Pancreas (tissue), 10 donors: Measurements from ENCODE around the gene RETNLB. TPM values are rescaled to one million over a fixed set of nuclear protein-coding genes. Genes with fewer than 3 reads are reported as not detected.

Source experiments
- ATAC-seq, 4 donors: fragments of 200-7000 bp; cut with Tn5 transposase; one replicate each; pipeline versions ENCODE4 v1.8.0 to v1.9.1; 2020; ENCODE audit warnings: mild to moderate bottlenecking in 4 of 4, moderate library complexity in 4 of 4
- DNase-seq, 6 donors: peaks; one replicate each; pipeline ENCODE4 v3.0.0-alpha.2; 2020
- FAIRE-seq: peaks from 2 replicates; lab custom pipeline; 2012; peaks lifted over from hg19 to GRCh38; lab: Jason Lieb, UNC
- H3K27ac ChIP-seq, 4 donors: fragments of 200-600 bp; sonication (generic); 1 replicate in 3 of 4; 2 replicates in 1 of 4; pipeline versions ENCODE4 v1.5.0 to v1.8.0; 2020
- H3K27me3 ChIP-seq, 4 donors: fragments of 200-600 bp; one replicate each; pipeline ENCODE4 v1.8.0; 2021
- H3K36me3 ChIP-seq, 3 donors: fragments of 200-600 bp; sonication (generic) in 1 of 3; one replicate each; pipeline versions ENCODE4 v1.5.0 to v1.8.0; 2020 to 2021
- H3K4me1 ChIP-seq, 3 donors: fragments of 200-600 bp; one replicate each; pipeline ENCODE4 v1.8.0; 2021
- H3K4me3 ChIP-seq, 4 donors: fragments of 200-600 bp; sonication (generic) in 2 of 4; one replicate each; pipeline versions ENCODE4 v1.5.0 to v1.8.0; 2020 to 2021
- H3K9me3 ChIP-seq, 4 donors: fragments of 200-600 bp; one replicate each; pipeline ENCODE4 v1.8.0; 2021
- CTCF ChIP-seq, 4 donors: fragments of 200-600 bp; sonication (generic) in 3 of 4; IDR thresholded peaks; one replicate each; pipeline versions ENCODE4 v1.5.0 to v1.8.0; 2021; ENCODE audit warnings: antibody characterized with exemption in 4 of 4
- WGBS, 2 donors: extraction: QIAGEN DNeasy Blood & Tissue Kit; methylation state at CpG; one replicate each; pipeline ENCODE4 v1.1.7; 2013; 5-methylcytosine and 5-hydroxymethylcytosine counted together
- intact Hi-C, 3 donors: fragments of 100-400 bp; cut with DNase I; formaldehyde crosslinking; loops; one replicate each; pipeline versions ENCODE4 v1.11.1 to v1.14.2; 2022
- polyA plus RNA-seq, 2 donors: library from polyadenylated mRNA; stranded (reverse); fragments of 200-250 nt; gene quantifications; one replicate each; pipeline ENCODE4 v1.2.3, GENCODE V29; 2013
- total RNA-seq, 6 donors: library from RNA; stranded (reverse); fragmentation: NEBNext Ultra II Directional in 4 of 6; extraction: Animal tissue kit (Norgen Biotek cat#: 25700) in 4 of 6; gene quantifications; one replicate each; pipeline versions ENCODE4 v1.2.1 to v1.2.4, GENCODE V29; 2021 to 2023
- donor health status: healthy with polysubstance abuse.
- donor health status: DM: no; HTN: no; CAD: no; lungs with moderate emphysema.
- donor health status: DM: no; HTN: no; CAD: no.
- donor health status: control.
- donor health status: control.
- donor health status: Bipolar disorder and iron deficiency.
- donor health status: DM: yes; HTN: yes; CAD: no.
- donor health status: DM: no; HTN: no; CAD: no.
- donor health status: DM: no; HTN: no; CAD: no.
- donor health status: DM: yes; HTN: yes; CAD: no.

Gene RETNLB
- total and polyA plus RNA-seq, 8 donors: not detected

GRCh38 chr3:108724101-108724500 lies 33.1 kb downstream of the RETNLB start:
- FAIRE-seq (no peak), DNase-seq (no peak), ATAC-seq (no peak)
- no peak overlapping the region for H3K4me3 ChIP-seq
- H3K9me3 ChIP-seq: no peaks in the 10 kb centered on the region
- no peaks in the 10 kb centered on the region for H3K36me3 ChIP-seq
- no peaks in the 10 kb centered on the region for H3K4me1 ChIP-seq
- no peaks in the 10 kb centered on the region for H3K27me3 ChIP-seq
- no peak for TF ChIP-seq CTCF (IDR thresholded peaks at IDR 0.05)
- 83 to 87% methylated on average over 4 of the region's 4 CpGs for WGBS, 2 donors
- intact Hi-C loops: no loop called here
- no peak overlapping the region for H3K27ac ChIP-seq

- H3K36me3 ChIP-seq: no peaks in the 10 kb centered on the region
- no peaks in the 10 kb centered on the region for H3K9me3 ChIP-seq
- no peak overlapping the region for H3K27ac ChIP-seq
- FAIRE-seq (no peak), ATAC-seq (no peak), DNase-seq (no peak)
- no peaks in the 10 kb centered on the region for H3K27me3 ChIP-seq
- intact Hi-C loops: no loop called here
- no peaks in the 10 kb centered on the region for H3K4me1 ChIP-seq
- TF ChIP-seq CTCF (IDR thresholded peaks at IDR 0.05): no peak
- WGBS, 2 donors: 97 to 100% methylated on average over 1 of the region's 1 CpG
- H3K4me3 ChIP-seq: no peak overlapping the region
Observed at GRCh38 chr3:108722724-108723123, 34.5 kb downstream of the RETNLB start.

GRCh38 chr3:108719178-108719806 lies 37.9 kb downstream of the RETNLB start:
- Histone ChIP-seq H3K4me1 (no peaks in the 10 kb centered on the region), H3K9me3 (no peaks in the 10 kb centered on the region), H3K4me3 (no peak overlapping the region), H3K27me3 (no peaks in the 10 kb centered on the region), H3K36me3 (no peaks in the 10 kb centered on the region), H3K27ac (no peak overlapping the region)
- ATAC-seq (no peak), DNase-seq (no peak), FAIRE-seq (no peak)
- intact Hi-C loops: no loop called here
- WGBS, 2 donors: 37 to 43% methylated on average over 2 of the region's 2 CpGs
- TF ChIP-seq CTCF (IDR thresholded peaks at IDR 0.05): no peak

- Histone ChIP-seq H3K27ac (no peak overlapping the region), H3K4me1 (no peaks in the 10 kb centered on the region), H3K27me3 (no peaks in the 10 kb centered on the region), H3K4me3 (no peak overlapping the region), H3K36me3 (no peaks in the 10 kb centered on the region), H3K9me3 (no peaks in the 10 kb centered on the region)
- 11 to 12% methylated on average over 2 of the region's 2 CpGs for WGBS, 2 donors
- no peak for DNase-seq
- peak in 3 of 4 donors; percentile 55 to 88 (median 82) for ATAC-seq
- no peak for FAIRE-seq
- intact Hi-C loops: no loop called here
- TF ChIP-seq CTCF (IDR thresholded peaks at IDR 0.05): no peak
Observed at GRCh38 chr3:108718454-108718853, 38.8 kb downstream of the RETNLB start.

DNA sequence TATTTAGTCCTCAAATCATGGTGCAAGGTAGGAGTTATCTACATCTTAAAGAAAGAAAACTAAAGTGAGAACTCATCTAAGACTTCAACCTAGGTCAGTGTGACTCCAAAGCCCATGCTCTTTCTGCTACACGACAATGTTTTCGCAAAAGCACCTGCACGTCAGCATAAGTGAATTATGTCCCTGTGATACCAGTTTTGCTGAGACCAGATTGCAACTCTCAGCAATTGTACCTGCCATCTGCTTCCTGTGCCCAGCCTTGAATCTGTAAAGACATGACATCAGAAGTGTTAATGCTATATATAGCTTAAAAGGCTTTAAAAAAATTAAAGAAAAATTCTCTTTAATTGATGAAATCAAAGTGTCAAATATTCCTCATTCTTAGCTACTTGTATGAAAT lies 43.4 kb downstream of the RETNLB start:
- no peak for DNase-seq
- H3K9me3 ChIP-seq: no peaks in the 10 kb centered on the region
- no peak for TF ChIP-seq CTCF (IDR thresholded peaks at IDR 0.05)
- no peaks in the 10 kb centered on the region for H3K36me3 ChIP-seq
- WGBS, 2 donors: 67 to 68% methylated on average over 3 of the region's 3 CpGs
- ATAC-seq: no peak
- intact Hi-C loops: no loop called here
- no peaks in the 10 kb centered on the region for H3K4me1 ChIP-seq
- H3K4me3 ChIP-seq: no peak overlapping the region
- no peak overlapping the region for H3K27ac ChIP-seq
- no peaks in the 10 kb centered on the region for H3K27me3 ChIP-seq
- no peak for FAIRE-seq
